GM11168 (cell line): ENCODE data around the gene CDH24.

Experiments
- in situ Hi-C: fragments of 300-500 bp; cut with MboI; formaldehyde crosslinking; loops from one replicate; pipeline ENCODE4 v1.12.0; 2022; ENCODE audit warnings: low sequenced_read_pairs; ENCODE audit not compliant: unreplicated experiment

Gene CDH24

GRCh38 chr14:23056956-23057756 is at the start of gene CDH24:
Gene CDH24 (minus strand): TSS chr14:23057520. CDS start chr14:23055733, 1,787 bp downstream.
- in situ Hi-C loops, result no loop called here

GRCh38 chr14:23106747-23107045 is 49.4 kb upstream of the CDH24 start:
- in situ Hi-C loops, result no loop called here

- in situ Hi-C loops, result no loop called here
These were observed 48.1 kb upstream of the CDH24 start for GRCh38 chr14:23105348-23105824.

GRCh38 chr14:23104591-23105347 is 47.4 kb upstream of the CDH24 start, which contains the start of gene CIROP:
Gene CIROP (minus strand): TSS chr14:23104989. CDS start chr14:23104920, 69 bp downstream.
- in situ Hi-C loops, result no loop called here

GRCh38 chr14:23104070-23104590 is 46.8 kb upstream of the CDH24 start:
- in situ Hi-C loops, result no loop called here

GRCh38 chr14:23103581-23103980 is 46.3 kb upstream of the CDH24 start:
- in situ Hi-C loops, result no loop called here

- in situ Hi-C loops, result no loop called here
These were observed 45.5 kb upstream of the CDH24 start for GRCh38 chr14:23102801-23103200.

GRCh38 chr14:23101986-23102625 is 44.8 kb upstream of the CDH24 start:
- in situ Hi-C loops, result no loop called here

GRCh38 chr14:23101213-23101970 is 44.1 kb upstream of the CDH24 start:
- in situ Hi-C loops, result no loop called here

GRCh38 chr14:23099212-23099861 is 42.0 kb upstream of the CDH24 start:
- in situ Hi-C loops, result no loop called here

- in situ Hi-C loops, result no loop called here
These were observed 40.5 kb upstream of the CDH24 start for GRCh38 chr14:23097786-23098185.

- in situ Hi-C loops, result no loop called here
These were observed 38.1 kb upstream of the CDH24 start, which contains the start of gene C14orf119 for GRCh38 chr14:23095196-23096108. Gene C14orf119 (plus strand): TSS chr14:23095505. CDS start chr14:23097659, 2,154 bp downstream.

GRCh38 chr14:23094666-23095195 is 37.4 kb upstream of the CDH24 start, which contains the start of gene ACIN1:
Gene ACIN1 (minus strand): TSS chr14:23095136. CDS start chr14:23095112, 24 bp downstream.
- in situ Hi-C loops, result no loop called here

- in situ Hi-C loops, result no loop called here
These were observed 36.8 kb upstream of the CDH24 start for GRCh38 chr14:23093991-23094665.

GRCh38 chr14:23093526-23093925 is 36.2 kb upstream of the CDH24 start:
- in situ Hi-C loops, result no loop called here

GRCh38 chr14:23093104-23093503 is 35.8 kb upstream of the CDH24 start:
- in situ Hi-C loops, result no loop called here
